NCI-H1417 (cell line): ENCODE results near the gene ALG14.
A peak's percentile ranks its signal among the peaks of the same experiment; 100 is the strongest.
"Not testable (repeated sequence)": the region's sequence is repeated elsewhere in the genome, so short reads cannot be mapped to it uniquely, and the experiment has no call there.

Experiments used
- DNase-seq, 3 experiments: peaks; one replicate each; lab custom pipeline; 2025; lab: John Stamatoyannopoulos, UW

Gene ALG14

DNA sequence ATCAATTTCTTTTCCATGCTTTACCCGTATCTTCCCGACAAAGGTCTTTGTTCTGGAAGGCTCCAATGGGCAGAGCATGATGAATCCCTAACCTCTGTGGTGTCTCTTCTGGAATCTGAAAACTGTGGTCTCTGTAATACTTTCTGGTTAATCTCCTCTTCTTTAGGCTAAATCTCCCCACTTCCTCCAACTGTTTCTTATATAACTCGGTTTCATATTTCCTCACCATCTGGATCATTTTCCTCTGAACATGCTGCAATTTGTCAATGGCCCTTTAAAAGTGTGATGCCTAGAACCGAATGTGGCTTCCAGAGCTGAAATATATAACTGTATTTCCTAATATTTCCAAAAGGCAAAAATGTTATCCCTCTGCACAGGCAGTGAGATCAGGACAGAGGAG is 66.1 kb downstream of the ALG14 start:
- no peak for DNase-seq

GRCh38 chr1:95005584-95005983 is 67.2 kb downstream of the ALG14 start:
- no peak for DNase-seq

DNA sequence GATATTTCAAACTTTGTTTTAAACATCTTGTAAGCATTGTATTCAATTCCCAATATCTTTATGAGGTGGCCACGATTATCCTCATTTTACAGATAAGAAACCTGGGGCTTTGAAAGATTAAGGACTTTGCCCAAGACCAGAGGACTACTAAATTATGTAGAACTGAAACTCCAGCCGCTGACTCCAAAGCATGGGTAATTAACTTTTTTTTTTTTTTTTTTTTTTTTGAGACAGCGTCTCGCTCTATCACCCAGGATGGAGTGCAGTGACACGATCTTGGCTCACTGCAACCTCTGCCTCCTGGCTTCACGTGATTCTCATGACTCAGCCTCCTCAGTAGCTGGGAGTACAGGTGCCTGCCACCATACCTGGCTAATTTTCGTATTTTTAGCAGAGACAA is 68.7 kb downstream of the ALG14 start:
- DNase-seq, result no peak

- no peak for DNase-seq
Measured at GRCh38 chr1:95003433-95003738, 69.4 kb downstream of the ALG14 start.

- peak; percentile 8 to 48 (median 42) for DNase-seq
Measured at GRCh38 chr1:95002540-95003432, 70.0 kb downstream of the ALG14 start.

GRCh38 chr1:95002164-95002539 is 70.6 kb downstream of the ALG14 start:
- no peak for DNase-seq

DNA sequence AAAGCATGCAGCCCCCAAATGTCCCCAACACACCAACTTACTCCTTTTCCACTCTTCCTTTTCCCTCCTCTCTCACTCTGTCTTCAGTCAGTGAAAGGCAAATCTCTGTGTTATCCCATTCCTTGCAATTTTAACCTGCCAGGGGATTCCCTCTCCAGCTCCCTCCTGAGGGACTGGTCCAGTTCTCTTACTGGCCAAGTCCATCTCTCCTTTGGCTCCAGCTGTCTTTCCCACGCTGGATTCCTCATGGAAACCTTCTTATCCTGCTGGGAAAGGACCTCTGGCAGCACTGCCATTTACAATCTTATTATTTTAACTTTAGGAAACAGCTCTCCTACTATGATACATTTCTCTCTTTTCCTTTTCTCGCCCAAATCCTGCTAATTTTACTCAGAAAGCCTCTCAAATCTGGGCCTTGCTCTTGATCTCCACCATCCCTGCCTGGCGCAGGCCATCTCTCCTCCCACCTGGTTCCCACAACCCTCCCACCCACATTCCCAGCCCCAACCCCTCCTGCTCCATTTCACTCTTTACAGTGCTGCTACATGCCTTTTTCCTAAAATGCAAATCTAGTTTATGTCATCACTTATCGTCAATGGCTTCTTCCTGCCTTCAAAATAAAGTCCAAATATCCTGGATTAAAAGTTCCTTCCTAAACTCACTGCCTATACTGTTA is 73.2 kb downstream of the ALG14 start:
- DNase-seq, result no peak

DNA sequence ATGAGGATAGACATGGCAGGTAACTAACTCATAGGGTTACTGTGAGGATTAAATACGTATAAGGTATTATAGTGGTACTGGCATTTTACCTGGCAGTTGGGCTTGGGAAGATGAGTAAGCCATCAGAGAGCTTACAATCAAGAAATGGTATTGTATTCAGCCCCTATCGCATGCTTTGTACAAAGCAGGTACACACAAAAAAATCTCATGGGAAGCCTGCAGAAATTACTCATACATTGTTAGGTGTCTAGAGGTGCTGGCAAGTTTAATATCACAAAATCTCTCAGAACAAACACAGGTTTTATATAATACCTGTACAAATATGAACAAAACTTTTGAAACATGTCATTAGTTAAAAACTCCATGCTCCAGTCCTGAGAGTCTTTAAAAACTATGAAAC is 74.0 kb downstream of the ALG14 start:
- no peak for DNase-seq

GRCh38 chr1:94998114-94998513 is 74.6 kb downstream of the ALG14 start:
- DNase-seq, result no peak

- DNase-seq, result not testable (repeated sequence)
Measured at GRCh38 chr1:94995536-94995935, 77.2 kb downstream of the ALG14 start.

DNA sequence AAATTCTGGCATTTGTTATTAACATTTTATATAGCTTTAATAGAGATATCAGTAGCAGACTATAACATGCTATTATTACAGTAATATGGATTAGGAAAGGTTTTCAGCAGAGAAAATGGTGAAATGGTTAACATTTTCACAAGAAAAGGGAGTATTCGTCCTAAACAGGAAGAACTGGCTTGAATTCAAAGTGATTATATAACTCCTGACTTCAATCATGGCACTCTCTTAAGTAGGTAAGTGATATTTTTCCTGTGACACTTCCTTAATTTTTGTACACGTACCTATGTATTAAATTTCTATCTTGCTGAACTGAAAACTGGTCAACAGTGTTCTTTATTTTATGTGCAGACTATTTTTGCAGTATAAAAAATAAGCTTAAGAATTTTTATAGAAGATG is 77.9 kb downstream of the ALG14 start:
- no peak for DNase-seq

DNA sequence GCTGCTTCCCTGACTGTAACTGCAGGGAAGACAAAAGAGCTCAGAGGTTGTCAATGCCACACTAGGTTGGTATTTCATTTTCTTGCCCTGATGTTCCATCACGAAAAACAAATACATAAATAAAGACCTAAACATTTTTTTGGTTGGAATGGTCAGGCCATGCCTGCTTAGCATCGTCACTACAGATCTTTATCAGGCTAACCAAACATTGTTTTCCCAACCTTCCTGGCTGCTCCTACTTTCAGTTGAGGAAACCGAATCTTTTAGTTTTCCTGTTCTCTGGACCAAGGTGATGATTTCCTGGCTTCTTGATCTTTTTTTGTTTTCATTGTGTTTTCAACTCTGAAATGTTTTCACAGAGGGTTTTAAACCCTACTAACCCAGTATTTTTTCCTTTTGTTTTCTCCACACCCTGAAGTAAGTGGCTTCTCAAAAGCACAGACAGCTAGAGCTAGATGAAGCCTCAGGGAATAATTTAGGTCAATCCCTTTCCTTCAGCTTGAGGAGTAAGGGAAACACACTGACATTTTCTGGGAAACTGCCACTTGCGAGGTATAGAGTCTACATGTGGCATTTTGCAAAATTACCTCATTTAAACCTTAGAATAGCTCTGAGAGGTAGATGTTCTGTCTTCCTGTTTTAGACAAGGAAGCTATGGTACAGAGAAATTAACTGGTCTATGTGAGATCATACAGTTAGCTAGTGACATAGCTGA is 78.7 kb downstream of the ALG14 start:
- DNase-seq, result no peak

DNA sequence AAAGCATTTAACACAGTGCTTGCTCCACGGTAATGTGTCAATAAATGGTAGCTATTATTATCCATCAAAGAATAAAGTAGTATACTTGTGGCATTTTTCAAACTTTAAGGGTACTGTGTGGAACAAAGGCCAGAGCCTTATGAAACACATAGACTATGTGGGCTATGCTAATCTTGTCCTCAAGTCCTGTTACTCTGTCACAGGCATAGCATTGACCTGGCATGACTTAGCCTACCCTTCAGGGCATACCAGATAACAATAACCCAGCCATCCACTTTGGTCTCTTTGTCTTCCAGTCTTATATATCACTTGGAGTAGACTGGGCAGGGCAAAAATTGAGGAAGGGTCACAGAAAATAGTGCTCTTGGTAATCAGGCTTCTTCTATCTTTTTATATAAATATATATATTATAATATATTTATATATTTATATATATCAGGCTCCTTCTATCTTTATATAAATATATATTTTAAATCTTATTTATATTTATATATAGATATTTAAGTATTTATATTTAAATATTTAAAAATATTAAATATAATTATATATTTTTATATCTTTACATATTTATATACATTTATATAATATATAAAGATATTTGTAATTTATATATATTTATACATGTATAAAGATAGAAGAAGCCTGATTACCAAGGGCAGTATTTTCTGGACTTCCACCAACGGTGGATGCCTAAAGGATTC is 79.7 kb downstream of the ALG14 start:
- DNase-seq, result no peak

DNA sequence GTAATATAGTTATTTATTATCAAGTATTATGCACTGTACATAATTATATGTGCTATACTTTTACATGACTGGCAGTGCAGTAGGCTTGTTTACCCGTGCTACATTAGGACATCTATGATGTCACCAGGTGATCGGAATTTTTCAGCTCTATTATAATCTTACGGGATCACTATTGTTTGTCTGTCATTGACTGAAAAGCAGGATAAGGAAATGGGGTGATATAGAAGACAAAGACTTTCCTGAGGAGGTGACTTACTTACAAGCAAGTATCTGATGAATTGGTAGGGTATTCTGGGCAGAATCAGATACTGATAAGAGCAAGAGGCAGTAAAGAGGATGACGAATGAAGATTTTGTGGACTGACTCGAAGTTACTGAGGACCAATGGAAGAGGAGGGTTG is 80.6 kb downstream of the ALG14 start:
- DNase-seq, result no peak

- DNase-seq, result no peak
Measured at GRCh38 chr1:94989911-94990473, 82.8 kb downstream of the ALG14 start.

- no peak for DNase-seq
Measured at GRCh38 chr1:94989398-94989797, 83.4 kb downstream of the ALG14 start.

GRCh38 chr1:94988356-94988755 is 84.4 kb downstream of the ALG14 start:
- DNase-seq, result no peak

DNA sequence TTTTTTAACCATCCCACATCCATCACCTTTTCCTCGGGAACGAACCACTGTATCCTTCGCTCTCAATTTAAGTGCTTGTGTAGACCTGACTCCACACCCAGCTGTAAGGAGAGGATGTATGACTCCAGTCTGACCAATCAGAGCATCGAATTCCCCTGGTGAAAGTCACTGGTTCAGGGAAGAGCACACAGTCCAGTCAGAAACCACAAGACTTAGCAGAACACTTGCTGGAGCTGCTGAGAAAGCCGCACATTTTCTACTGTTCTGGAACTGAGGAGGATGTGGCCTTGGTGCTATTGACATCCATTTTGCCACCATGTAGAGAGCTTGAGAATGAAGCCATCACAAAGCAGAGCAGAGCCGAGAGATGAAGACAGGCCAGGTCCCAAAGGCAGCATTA is 86.0 kb downstream of the ALG14 start:
- DNase-seq, result no peak

DNA sequence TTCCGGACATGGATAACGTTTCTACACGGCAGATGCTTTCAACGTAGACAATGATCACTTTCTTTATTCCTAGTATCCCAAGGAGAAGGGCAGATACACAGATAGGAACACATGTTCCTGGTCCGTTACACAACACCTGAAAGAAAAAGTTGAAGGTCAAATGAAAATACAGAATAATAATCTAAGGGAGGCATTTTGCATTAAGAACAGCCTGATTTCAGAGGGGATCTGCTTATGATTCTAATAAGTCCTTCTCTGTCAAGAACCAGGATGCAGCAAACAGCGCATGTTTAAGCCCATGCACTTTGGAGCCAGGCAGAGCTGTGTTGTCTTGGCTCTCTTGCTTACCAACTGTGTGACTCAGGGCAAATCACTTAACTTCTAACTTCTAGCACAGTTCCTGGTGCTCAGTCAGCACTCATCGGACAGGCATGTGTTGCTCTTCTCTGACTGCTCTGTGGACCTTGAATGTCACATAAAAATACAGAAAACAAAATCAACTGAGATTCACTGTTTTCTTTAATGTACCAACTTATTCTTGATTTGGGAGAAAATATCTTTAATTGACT is 89.5 kb downstream of the ALG14 start:
- DNase-seq, result no peak

GRCh38 chr1:94982398-94982797 is 90.4 kb downstream of the ALG14 start:
- DNase-seq, result no peak

DNA sequence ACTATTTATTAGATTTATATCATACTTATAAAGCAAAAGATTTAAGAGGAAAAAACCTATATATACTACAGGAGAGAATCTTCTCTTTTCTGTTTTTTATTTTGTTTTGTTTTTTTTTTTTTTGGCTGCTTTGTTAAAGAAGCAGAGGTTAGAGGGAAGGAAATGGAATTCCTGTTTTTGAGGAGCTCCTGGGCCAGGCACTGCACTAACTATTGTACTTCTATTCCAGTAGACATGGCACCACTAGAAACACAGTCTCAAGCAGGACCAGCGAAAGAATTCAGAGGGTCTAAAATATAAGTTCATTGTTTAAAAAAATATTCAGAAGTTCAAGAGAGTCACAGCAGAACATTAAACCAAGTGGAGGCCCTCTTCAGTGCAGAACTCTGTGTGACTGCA is 91.2 kb downstream of the ALG14 start:
- DNase-seq, result no peak
